ENCODE results near the gene SLC5A4. TPM values are rescaled to one million over a fixed set of nuclear protein-coding genes. Genes with fewer than 3 reads are reported as not detected.

The SLC5A4 gene
- total and polyA plus RNA-seq, 9 donors = 0.33 to 1.3 (median 0.56) TPM; not detected in 3

DNA sequence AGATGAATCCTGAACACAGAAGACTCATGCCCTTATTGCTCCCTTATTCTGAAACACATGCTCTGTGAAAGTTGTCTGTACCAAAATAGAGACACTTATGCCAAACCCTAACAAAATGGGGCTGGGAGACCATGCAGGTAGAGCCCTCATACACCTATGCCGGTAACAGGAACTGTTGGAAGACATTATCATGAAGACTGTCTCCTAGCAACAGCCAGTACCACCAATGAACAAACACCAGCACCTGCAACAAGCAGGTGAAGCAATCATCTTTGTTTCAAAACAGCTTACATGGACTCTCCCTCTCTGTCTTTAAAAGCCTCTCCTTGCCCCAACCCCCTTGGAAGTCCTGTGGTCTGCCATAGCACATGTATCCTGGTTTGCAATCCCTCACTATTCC is 17.2 kb downstream of the SLC5A4 start:
- Histone ChIP-seq H3K36me3 (no peaks in the 10 kb centered on the region), H3K27me3 (no peaks in the 10 kb centered on the region), H3K4me1 (ENCODE audit: insufficient read depth) (no peaks in the 10 kb centered on the region), H3K4me3 (no peak overlapping the region), H3K9me3 (no peaks in the 10 kb centered on the region), H3K27ac (no peak overlapping the region)
- 78 to 93% (median 92%) methylated on average over 1 of the region's 1 CpG for WGBS, 3 donors
- no peak for TF ChIP-seq POLR2A (IDR thresholded peaks at IDR 0.05)
- TF ChIP-seq EP300 (IDR thresholded peaks at IDR 0.05) = no peak
- TF ChIP-seq, protein P1, sequence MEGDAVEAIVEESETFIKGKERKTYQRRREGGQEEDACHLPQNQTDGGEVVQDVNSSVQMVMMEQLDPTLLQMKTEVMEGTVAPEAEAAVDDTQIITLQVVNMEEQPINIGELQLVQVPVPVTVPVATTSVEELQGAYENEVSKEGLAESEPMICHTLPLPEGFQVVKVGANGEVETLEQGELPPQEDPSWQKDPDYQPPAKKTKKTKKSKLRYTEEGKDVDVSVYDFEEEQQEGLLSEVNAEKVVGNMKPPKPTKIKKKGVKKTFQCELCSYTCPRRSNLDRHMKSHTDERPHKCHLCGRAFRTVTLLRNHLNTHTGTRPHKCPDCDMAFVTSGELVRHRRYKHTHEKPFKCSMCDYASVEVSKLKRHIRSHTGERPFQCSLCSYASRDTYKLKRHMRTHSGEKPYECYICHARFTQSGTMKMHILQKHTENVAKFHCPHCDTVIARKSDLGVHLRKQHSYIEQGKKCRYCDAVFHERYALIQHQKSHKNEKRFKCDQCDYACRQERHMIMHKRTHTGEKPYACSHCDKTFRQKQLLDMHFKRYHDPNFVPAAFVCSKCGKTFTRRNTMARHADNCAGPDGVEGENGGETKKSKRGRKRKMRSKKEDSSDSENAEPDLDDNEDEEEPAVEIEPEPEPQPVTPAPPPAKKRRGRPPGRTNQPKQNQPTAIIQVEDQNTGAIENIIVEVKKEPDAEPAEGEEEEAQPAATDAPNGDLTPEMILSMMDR (IDR thresholded peaks at IDR 0.05) = no peak
- no peak for DNase-seq
- intact Hi-C loops (cut with DNase I) = loop anchor here in 1 of 4 donors (10.0 kb wide), 1 partner anchor 243 kb away; no protein-coding TSS in a partner anchor

DNA sequence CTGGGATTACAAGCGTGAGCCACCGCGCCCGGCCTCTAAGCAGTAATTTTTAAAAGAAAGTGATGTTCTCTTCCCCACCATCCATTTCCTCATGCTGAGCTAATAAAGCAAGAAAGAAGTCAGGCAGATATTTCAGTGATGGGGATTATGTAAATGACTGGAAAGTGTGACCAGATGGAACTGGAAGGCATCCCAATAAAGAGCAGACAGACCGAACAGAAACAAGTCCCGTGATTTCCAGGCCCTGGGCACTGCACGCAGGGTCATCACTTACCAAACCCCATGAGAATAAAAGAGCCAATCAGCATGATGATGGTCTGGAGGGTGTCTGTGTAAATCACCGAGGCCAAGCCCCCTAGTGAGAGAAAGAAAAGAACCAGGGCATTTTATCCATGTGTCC is 18.2 kb downstream of the SLC5A4 start:
- no peak for TF ChIP-seq EP300 (IDR thresholded peaks at IDR 0.05)
- TF ChIP-seq, protein P1 (IDR thresholded peaks at IDR 0.05) = no peak
- no peak for TF ChIP-seq POLR2A (IDR thresholded peaks at IDR 0.05)
- Histone ChIP-seq H3K27ac (no peak overlapping the region), H3K4me3 (no peak overlapping the region), H3K4me1 (ENCODE audit: insufficient read depth) (no peaks in the 10 kb centered on the region), H3K36me3 (no peaks in the 10 kb centered on the region), H3K27me3 (no peaks in the 10 kb centered on the region), H3K9me3 (no peaks in the 10 kb centered on the region)
- WGBS, 3 donors = 70 to 74% (median 73%) methylated on average over 8 of the region's 8 CpGs
- no peak for DNase-seq
- intact Hi-C loops (cut with DNase I) = loop anchor here in 1 of 4 donors (10.0 kb wide), 1 partner anchor 242 kb away; no protein-coding TSS in a partner anchor

DNA sequence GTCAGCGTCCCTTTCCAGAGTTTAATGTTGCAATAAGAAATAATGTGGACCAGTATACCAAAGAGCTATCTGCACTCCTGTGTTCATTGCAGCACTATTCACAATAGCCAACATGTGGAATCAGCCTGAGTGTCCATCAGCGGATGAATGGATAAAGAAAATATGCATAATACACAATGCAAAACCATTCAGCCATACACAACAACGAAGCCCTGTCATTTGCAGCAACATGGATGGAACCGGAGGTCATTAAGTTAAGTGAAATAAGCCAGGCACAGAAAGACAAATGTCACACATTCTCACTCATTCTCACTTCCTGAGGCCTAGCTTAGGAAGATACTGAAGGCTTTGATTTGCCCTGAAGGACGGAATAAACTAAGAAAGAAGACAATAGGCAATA is 22.1 kb downstream of the SLC5A4 start:
- WGBS, 3 donors = 84 to 89% (median 85%) methylated on average over 5 of the region's 5 CpGs
- DNase-seq = no peak
- TF ChIP-seq EP300 (IDR thresholded peaks at IDR 0.05) (no peak), POLR2A (IDR thresholded peaks at IDR 0.05) (no peak)
- TF ChIP-seq, protein P1 (IDR thresholded peaks at IDR 0.05) = no peak
- H3K27me3 ChIP-seq = no peaks in the 10 kb centered on the region
- no peaks in the 10 kb centered on the region for H3K9me3 ChIP-seq
- no peak overlapping the region for H3K4me3 ChIP-seq
- no peaks in the 10 kb centered on the region for H3K4me1 ChIP-seq (ENCODE audit: insufficient read depth)
- no peak overlapping the region for H3K27ac ChIP-seq
- H3K36me3 ChIP-seq = no peaks in the 10 kb centered on the region
- intact Hi-C loops (cut with DNase I) = loop anchor here in 1 of 4 donors (10.0 kb wide), 1 partner anchor 238 kb away; no protein-coding TSS in a partner anchor

DNA sequence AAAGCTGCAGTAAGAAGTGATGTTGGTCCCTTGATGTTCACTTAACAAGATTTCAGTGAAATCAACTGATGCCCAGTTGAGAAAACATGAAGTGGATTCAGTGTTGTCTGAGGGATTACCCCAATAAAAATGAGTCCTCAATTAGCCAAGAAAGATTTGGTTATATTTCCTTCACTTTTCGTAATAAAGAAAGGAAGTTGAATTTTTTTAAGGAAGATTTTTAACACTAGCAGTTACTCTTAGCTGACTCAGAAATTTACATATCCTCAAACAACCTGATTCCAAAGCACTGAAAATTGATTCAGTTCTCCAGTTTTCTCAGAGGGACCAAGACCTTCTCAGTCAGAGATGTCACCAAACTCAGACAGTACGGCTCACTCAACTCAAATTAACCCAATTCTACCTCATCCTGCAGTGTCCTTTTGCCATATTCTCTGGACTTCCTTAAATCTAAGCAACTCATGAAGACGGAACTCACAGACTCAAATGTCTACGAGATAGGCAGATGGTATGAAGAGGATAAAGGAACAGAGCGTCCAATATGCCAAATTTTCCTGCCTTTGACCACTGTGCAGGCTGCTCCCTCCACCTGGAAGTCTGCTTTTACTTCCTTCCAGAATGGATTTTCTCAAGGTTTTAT is 22.8 kb downstream of the SLC5A4 start:
- no peaks in the 10 kb centered on the region for H3K27me3 ChIP-seq

More for the DNA sequence above, 22.8 kb downstream of the SLC5A4 start:
- 47 to 58% (median 48%) methylated on average over 5 of the region's 5 CpGs for WGBS, 3 donors
- Histone ChIP-seq H3K4me3 (no peak overlapping the region), H3K4me1 (ENCODE audit: insufficient read depth) (no peaks in the 10 kb centered on the region), H3K27ac (no peak overlapping the region), H3K9me3 (no peaks in the 10 kb centered on the region), H3K36me3 (no peaks in the 10 kb centered on the region)
- TF ChIP-seq EP300 (IDR thresholded peaks at IDR 0.05) (no peak), POLR2A (IDR thresholded peaks at IDR 0.05) (no peak)
- TF ChIP-seq, protein P1 (IDR thresholded peaks at IDR 0.05) = no peak
- no peak for DNase-seq
- intact Hi-C loops (cut with DNase I) = loop anchor here in 1 of 4 donors (10.0 kb wide), 1 partner anchor 238 kb away; no protein-coding TSS in a partner anchor

All from ovary (tissue), 9 donors.